Kidney glomerular epithelial cell (primary cell): ENCODE data around the gene HSF5.
A peak's percentile ranks its signal among the peaks of the same experiment; 100 is the strongest.

ENCODE experiments used
- DNase-seq: peaks from one replicate; lab custom pipeline; 2025; lab: John Stamatoyannopoulos, UW

The HSF5 gene, protein sequence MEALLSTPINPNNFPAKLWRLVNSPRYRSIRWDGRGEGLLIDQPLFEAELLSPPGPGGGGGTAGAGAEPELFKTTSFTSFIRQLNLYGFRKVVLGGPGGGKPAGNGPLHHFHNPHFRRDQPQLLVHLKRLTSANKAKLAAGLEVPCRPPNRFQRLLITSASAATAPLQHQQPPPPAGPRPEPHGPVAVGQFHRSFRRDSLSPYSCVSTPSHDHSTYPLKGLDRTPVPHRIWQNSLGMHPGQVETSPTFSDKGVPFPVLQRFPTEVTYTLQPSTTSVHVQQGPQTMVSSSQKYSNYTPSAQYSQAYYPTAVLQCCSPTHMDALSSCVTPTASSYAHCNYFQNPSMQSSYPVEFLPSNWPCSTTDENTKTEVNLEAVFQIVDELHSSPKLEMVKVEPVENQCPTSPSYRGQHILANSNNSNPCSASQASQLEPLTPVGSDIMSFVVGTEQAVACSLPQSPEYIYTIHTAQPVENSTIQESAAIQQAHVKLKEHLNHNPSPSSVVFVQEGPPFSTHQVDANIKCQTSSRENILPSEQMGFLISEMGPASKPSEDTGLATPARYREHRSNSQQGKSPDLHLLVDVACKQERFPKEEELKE

DNA sequence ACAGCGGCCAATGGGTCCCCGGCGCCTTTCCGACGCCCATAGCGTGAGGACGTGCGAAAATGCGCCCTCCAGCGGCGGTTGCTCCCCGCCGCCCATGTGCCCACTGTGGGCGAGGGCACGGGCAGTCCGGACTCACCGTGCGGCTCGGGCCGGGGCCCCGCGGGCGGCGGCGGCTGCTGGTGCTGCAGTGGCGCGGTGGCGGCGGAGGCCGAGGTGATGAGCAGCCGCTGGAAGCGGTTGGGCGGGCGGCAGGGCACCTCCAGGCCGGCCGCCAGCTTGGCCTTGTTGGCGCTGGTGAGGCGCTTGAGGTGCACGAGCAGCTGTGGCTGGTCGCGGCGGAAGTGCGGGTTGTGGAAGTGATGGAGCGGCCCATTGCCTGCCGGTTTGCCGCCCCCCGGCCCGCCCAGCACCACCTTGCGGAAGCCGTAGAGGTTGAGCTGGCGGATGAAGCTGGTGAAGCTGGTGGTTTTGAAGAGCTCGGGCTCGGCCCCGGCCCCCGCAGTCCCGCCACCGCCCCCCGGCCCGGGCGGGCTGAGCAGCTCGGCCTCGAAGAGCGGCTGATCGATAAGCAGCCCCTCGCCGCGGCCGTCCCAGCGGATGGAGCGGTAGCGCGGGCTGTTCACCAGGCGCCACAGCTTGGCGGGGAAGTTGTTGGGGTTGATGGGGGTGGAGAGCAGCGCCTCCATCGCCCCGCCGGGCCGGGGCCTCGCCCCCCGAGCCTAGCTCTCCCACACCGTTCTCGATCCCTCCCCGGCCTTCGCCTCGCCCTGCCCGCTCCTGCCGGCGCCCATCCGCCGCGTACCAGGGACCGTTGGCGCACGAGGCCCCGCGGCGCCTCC is at the start of gene HSF5:
Gene HSF5 (minus strand): TSS at position 820 of the 839 bp plus-strand sequence. CDS start 134 bp downstream, at position 686.
- DNase-seq, result no peak

DNA sequence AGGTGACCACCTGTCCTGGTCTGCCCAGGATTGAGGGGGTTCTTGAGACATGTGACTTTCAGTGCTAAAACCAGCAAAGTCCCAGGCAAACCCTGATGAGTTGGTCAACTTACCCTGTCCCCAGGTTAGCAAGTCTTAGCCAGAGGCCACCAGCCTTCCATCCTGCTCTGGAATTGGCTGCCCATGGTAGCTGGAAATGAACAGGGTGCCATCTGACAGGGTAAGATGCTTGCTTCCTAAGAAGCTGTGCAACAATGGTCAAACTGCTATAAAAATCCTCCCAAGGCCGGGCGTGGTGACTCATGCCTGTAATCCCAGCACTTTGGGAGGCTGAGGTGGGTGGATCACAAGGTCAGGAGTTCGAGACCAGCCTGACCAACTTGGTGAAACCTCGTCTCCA is 49.1 kb upstream of the HSF5 start:
- DNase-seq, result no peak

DNA sequence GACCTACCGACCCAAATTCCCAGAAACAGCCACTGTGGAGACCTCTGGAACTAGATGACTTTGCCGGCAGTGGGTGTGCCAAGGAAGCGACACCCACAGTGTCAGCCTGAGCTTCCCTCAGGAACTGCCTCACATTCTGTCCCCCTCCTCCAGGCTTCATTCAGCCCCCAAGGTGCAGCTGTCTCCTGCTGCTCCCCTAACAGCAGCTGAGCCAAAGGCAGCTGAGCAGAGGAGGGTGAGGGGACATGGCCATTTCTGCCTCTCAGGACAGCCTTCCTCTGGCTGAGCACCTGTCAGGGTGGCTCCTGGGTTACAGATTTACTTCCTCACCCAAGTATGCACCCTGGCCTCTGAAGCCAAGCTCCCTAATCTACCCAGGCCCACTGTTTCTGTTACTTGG is 48.3 kb upstream of the HSF5 start:
- DNase-seq, result no peak

DNA sequence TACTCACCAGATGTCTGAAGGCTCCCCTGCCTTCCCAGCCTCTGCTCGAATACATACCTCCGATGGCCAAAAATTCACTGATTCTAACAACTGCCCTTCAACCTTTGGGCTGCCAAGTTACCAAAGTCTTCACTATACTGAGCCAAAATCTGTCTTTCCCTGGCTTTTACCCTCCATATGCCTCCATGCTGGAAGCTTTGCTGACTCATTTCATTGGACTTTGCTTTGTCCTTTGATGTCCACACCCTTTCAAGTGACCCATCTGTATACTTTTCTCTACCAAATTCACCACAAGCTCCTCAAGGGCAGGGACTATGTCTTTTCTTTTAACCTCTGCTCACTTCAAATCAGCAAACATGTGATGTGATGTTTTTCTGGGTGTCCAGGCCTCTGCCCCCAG is 47.2 kb upstream of the HSF5 start:
- DNase-seq, result no peak

DNA sequence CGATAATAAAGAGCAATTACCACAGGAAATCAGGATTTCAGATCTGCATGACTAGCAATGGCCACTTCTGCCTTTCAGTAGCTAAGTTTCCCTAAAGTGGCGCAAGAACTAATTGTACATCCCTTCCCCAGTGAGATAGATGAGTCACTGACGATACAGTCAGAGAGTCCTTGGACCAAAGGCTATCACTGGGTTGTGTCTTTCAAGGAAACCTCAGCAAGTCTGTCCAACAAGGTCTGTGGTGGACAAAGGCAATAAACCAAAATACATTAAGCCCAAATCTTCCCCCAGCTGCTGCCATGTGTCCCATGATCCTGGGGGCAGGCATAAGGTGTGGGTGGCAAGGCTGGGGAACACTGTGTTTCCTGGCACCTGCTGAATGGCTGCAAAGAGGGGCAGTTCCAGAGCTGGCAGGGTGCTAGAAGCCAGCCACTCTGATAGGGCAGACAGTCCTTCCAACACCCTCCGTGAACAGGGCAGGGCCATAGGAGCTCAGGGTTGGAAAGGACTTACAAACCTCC is 46.8 kb upstream of the HSF5 start:
- DNase-seq, result peak; percentile 6

DNA sequence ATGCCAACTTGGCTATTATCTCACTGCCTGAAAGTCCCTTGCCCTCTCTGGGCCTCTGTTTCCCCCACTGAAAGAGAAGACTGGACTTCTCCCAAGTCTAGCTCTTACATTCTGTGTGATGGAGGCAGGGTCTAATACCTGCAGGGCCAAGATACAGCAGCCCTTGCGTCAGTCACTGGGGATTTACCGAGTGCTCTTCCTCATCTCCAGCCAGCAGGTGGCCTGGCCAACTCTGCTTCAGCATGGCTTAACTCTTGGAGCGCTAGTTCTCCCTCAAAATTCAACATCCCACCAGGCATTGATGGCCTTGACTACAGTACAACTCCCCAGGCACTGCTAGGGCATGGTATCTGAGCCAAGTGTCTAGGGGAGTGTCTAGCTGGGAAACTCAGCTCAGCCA is 46.1 kb upstream of the HSF5 start:
- no peak for DNase-seq

DNA sequence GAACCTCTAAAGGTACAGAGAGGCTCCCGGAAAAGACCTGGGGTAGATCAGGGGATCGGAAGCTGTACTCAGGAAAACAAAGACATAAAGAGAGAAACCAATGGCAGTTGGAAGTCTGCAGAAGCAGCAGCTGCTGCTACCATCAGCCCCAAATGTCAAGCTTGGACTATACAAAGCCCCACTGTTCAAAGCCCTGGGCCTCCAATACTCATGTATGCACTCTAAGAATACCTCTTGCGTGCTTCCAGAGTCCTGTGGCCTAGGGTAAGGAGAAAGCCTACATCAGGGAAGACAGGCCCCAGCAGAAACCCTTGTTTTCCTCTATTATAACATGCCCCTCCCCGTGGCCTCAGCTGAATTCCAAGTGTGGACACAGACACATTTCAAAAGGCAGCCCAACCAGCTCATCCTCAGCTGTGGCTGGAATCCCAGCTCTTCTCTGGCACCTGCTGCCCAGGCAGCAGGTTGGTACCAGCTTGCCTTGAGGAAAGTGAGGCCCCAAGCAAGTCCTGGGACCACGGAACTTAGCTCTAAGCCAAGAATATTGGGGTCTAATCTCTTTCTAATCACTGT is 45.5 kb upstream of the HSF5 start:
- no peak for DNase-seq

DNA sequence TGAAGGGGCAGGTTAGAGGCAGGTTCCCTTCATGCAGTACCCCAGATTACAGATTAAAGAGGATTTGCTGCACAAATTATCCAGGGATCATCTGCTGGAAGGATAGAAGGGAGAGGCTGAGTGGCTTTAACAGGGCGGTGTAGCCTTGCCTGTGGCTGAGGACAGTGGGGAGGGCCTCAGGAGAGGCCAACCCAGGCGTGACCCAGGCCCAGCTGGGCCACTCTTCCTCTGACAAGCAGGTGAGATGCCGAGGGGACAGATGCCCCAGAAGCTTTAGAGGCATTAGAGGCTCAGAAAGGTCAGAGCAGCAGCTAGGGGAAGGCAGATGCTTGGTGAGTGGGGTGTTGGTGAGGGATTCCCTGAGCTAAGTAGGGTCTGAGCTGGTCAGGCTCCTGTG is 44.3 kb upstream of the HSF5 start:
- no peak for DNase-seq

DNA sequence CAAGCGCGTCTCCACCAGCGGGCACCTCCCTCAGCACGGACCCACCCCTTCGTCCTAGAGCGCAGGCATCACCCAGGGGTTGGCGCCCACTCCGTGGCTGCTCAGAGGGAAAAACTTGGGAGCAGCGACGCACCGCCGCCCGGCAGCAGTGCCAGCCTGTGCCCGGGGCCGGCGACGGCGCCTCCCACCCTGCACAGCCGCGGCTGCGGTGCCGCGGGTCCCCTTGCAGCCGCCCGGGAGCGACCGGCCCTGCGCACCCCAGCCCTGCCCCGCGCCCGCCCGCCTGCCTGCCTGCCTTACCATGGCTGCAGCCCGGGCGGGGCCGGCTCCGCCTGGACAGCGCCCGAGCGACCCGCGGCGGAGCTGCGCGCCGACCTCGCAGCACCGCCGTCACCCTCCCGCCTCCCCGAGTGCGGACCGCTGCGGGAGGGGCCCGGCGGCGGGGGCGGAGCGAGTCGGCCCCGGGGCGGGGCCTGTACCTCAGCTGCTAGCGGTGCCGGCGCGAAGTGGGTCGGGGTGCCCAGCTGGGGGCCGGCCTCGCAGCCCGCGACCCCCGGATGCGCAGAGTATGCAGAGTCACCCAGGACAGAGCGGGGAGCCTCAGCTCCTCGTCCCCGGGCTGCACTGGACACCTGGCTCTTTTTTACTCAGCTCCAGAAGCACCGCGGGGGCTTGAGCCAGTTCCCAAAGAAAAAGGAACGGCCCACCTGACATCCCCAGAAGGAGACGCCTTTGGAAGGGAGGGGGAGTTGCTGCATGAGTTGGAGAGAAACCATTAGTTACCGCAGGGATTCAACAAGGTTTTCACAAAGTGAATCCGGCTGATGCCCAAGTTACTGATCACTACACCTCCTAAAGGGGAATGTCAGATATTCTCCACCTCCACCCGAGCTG is 43.7 kb upstream of the HSF5 start:
- DNase-seq, result no peak

DNA sequence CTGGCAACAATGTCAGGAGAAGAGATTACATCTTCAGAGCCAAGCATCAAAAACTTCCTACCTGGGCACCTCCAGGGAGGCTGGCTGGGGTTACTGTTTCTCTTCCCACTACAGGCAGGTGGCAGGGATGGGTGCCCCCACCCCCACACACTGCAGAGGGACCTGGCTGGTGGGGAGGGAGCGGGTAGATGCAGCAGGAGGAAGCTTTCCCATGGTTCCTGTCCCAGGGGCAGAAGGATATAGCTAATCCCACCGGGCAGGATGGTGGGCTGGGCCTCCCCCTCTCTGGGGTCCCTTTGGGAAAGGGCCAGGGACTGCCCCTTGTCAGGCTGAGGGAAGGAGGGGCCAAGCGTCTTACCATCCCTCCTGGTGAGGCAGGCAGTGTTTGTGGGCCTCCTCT is 42.9 kb upstream of the HSF5 start:
- no peak for DNase-seq

DNA sequence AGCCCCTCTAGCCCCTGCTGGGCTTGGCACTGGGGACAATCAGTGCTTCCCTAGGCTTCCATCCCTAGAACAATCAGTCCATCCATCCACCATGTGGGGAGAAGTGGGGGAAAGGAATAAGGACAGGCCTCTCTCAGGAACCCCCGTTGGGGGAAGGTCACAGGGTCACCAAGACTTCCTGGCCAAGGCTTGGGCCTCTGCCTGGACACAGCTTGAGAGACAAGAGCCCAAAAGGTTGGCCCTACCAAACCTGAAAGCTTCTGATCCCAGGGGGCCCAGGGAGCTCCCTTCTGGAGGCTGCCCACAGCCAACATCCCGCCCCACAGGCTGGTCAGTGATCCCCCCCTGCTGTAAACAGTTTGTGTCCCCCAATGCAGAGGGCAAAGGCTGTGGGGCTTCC is 42.4 kb upstream of the HSF5 start:
- no peak for DNase-seq

DNA sequence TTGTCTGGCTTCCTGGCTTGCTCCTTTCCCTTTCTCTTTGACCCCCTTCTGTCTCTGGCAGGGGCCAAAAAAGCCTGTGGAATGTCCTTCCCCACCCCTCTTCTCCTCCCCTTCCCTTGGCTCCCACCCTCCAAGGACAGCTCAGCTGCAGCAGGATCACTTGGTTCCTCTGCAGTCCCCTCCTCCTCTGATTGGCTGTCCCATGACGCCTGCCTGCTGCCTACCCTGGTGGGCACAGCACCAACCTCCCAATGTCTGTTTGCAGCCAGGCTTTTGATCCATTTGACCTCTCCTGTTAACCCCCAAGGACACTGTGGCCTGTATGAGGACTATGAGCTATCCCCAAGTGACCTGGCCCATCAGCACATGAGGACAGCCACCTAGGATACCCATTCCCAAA is 41.1 kb upstream of the HSF5 start:
- DNase-seq, result no peak

DNA sequence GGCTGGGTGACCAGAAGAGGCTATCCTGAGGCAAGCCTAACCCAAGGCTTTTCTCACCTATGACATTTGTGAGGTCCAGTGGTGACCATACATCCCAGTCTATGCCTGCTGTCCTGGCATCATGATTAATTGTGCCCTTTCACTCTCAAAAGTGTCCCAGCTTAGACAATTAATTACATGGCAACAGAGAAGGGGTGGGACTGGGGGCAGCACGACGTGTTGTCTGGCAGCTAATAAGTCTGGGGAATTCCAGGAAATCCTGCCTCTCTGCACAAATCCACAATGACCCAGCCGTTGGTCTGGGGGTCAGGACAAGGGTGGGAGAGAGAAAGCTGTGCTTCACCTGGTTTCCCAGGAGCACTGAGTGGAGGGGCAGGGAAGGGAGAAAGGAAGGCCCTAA is 40.2 kb upstream of the HSF5 start:
- no peak for DNase-seq

DNA sequence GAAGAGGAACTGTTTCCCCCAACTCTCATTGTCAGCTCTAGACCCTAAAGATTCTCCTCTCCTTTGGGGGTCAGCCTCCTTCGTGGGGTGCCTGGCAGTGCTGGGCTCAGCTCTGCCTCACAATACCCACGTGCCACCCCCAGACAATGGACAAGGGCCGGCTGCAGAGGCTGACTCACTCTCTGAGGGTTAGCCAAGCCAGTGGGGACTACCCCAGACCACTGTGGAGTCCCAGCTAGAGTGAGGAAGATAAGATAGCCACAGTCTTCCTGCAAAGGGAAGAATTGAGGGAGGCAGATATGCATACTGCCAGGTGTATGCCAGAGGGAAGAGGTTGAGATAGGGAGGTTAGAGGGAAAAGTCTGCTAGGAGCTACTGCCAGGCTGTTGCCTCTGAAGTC is 39.7 kb upstream of the HSF5 start:
- DNase-seq, result no peak

DNA sequence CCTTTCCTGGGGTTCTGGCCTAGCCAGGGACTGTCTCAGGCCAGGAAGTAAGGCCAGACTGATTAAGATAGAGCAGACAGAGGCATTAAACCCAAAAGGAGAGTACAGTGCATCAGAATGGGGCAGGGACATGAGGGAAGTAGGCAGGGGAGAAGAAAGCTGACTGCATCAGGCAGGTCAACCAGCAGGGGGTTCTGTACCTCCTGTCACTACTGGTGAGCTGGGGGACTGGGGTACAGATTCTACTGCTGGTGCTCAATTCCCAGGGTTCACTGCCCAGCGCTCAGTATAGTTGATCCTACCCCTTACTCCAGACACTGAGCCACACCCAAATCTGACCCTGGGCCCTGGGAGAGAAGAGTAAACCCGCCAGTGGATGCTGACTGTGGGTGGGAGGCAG is 39.1 kb upstream of the HSF5 start:
- DNase-seq, result no peak

DNA sequence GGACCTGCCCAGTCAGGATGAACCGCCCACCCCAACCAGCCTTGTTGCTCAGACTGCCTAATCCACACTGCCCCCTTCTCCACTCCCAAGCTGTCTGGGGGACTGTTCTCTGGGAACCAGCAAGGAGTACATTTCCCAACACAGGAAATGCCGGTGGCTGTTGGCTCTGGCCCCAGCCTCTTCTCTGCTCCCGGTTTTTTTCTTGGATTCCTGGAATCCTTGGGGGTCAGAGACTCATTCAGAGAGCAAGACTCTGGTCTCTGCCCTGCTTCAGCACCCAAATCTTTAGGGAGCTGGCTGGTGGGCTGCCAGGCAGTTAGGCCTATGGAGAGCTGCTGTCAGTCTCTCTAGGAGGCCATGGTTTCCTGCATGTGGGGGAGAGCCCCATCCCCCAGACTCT is 37.0 kb upstream of the HSF5 start:
- peak; percentile 12 for DNase-seq

DNA sequence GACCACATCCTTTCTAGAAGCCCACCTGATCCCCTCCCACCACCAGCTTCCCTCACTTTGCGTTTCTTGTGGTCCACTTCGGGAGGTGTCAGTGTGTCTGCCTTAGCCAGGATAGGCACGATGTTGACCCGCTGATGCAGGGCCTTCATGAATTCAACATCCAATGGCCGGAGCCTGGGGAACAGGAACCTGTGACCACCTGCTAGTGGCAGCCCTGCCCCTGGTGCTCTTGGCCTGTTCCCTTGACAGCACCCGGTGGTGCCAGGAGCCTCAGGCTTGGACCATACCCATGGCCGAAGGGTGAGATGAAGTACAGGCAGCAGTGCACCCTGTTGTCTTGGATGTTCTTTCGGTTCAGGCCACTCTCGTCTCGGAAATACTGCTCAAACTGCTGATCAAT is 33.5 kb upstream of the HSF5 start:
- no peak for DNase-seq

DNA sequence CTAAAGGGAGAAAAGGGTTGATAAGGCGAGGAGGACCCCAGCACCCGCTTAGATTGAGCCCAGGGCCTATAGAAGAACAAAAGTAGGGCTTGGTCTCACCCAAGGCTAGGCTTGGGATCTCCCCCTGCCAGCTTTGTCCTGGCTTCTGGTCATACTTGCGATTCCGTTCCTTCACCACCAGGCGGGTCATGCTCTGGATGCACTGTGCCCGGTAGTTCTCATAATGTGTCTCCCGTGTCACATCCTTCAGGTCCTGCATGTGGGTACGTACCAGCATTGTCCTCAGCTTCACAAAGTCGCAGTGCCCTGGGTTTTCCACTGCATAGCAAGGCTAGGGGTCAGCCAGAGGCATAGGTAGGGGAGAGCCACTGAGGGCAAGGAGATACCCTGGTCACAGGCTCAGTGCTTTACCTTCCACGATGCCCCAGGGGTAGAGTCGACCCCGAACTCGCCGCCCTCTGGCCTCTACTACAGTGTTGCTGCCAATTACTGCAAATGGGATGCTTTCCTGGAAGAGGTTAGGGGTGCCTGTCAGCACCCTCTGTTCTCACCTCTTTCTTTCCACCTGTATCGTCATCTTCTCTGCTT is 32.7 kb upstream of the HSF5 start:
- DNase-seq, result no peak

DNA sequence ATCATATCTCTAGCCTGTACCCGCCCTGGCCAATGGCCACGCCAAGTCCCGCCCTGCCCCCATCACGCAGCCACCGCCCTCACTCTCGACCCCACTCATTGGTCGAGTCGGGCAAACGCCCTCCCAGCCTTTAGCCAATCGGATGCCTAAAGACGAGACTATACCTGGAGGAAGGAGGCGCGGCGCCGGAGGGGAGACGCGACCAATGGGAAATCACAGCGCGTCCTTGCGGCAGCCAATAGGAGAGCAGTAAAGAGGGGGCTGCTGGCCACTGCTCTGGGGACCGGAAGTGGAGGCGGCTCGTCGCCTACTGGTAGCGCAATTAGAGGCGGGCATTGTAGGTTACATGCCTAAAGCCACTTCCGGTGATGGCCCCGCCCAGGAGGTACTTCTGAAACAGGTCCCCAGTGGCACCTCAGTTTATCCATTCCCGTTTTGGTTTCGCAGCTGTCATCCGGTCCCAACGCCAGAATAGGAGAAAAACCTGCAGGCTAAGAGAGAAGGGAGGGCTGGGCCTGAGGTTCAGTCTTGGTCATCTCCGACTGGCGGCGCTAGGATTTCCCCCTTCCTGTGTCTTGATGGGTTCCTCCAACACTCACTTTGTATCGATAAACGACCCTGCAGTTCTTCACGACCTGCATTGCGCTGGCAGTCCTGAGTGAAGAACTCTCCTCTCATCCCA is 29.9 kb upstream of the HSF5 start:
- DNase-seq, result peak; percentile 99

DNA sequence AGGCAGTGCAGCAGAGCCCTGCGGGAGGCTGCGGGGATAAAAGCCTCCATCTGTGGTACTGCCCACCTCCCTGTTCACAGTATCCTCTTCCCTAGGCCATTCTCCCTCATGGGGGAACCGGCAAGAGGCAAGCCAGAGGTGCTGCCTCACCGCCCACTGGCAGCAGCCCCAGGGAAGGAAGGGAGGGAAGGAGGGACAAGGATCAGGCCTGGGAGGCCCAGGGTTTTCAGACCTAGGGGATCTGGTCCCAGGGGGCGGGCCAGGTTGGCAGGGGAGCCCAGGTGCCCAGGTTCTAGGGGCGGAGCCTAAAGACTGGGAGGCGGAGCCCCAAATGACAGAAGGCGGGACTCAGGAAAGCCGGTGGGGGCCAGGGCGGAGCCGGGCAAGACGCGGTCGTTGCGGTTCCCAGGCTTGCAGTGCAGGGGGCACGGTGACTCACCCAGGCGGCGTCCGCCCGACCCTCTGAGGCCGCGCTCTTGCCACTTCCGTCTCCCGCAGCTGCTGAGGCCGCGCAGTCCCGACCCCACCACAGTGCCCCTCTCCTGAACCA is 29.2 kb upstream of the HSF5 start:
- no peak for DNase-seq
